Fibroblast of lung (primary cell): ENCODE data around the gene CRYL1. TPM values are rescaled to one million over a fixed set of nuclear protein-coding genes. Genes with fewer than 3 reads are reported as not detected.

Source experiments
- DNase-seq, 2 donors: peaks; one replicate each; pipeline versions ENCODE4 v3.0.0 to v3.0.0-alpha.2; 2010; ENCODE audit warnings: low read depth in 2 of 2
- H2AFZ ChIP-seq: 2 replicates; pipeline ENCODE4 v1.5.1; 2012; ENCODE audit warnings: low read length, control low read depth, inconsistent platforms
- H3K27ac ChIP-seq: 2 replicates; pipeline ENCODE4 v1.5.1; 2011; ENCODE audit warnings: low read length, control low read depth; ENCODE audit not compliant: insufficient read depth
- H3K27me3 ChIP-seq: 2 replicates; pipeline ENCODE4 v1.5.1; 2011; ENCODE audit warnings: mild to moderate bottlenecking, low read length; ENCODE audit not compliant: control insufficient read depth, insufficient read depth
- H3K36me3 ChIP-seq: 2 replicates; pipeline ENCODE4 v1.5.1; 2011; ENCODE audit warnings: low read length; ENCODE audit not compliant: control insufficient read depth, insufficient read depth
- H3K4me1 ChIP-seq: 2 replicates; pipeline ENCODE4 v1.5.1; 2011; ENCODE audit warnings: low read length; ENCODE audit not compliant: control insufficient read depth, insufficient read depth; ENCODE audit errors: extremely low read depth
- H3K4me2 ChIP-seq: 2 replicates; pipeline ENCODE4 v1.5.1; 2011; ENCODE audit warnings: low read length, control low read depth; ENCODE audit not compliant: insufficient read depth; ENCODE audit errors: extremely low read depth
- H3K4me3 ChIP-seq, 4 experiments: fragments of 200-600 bp in 1 of 4; sonication (generic) in 1 of 4; replicated peaks in 1 of 4; 2 replicates each; pipeline ENCODE4 v1.5.1; 2011 to 2016; ENCODE audit warnings: low read length in 4 of 4, low read depth in 3 of 4, mild to moderate bottlenecking in 3 of 4, control low read depth in 2 of 4, inconsistent platforms in 1 of 4, mixed read lengths in 1 of 4; ENCODE audit not compliant: insufficient read depth in 1 of 4; ENCODE audit errors: control extremely low read depth in 1 of 4
- H3K79me2 ChIP-seq: 2 replicates; pipeline ENCODE4 v1.5.1; 2012; ENCODE audit warnings: mild to moderate bottlenecking, low read length, inconsistent platforms; ENCODE audit not compliant: control insufficient read depth, insufficient read depth
- H3K9ac ChIP-seq: 2 replicates; pipeline ENCODE4 v1.5.1; 2011; ENCODE audit warnings: mild to moderate bottlenecking, low read length, control low read depth; ENCODE audit not compliant: insufficient read depth
- H3K9me3 ChIP-seq: 2 replicates; pipeline ENCODE4 v1.5.1; 2012; ENCODE audit warnings: low read depth, low read length; ENCODE audit not compliant: control insufficient read depth, insufficient read depth
- H4K20me1 ChIP-seq: 2 replicates; pipeline ENCODE4 v1.5.1; 2011; ENCODE audit warnings: low read length; ENCODE audit not compliant: control insufficient read depth, insufficient read depth; ENCODE audit errors: extremely low read depth
- CTCF ChIP-seq, 2 donors: IDR thresholded peaks in 1 of 2; conservative IDR thresholded peaks in 1 of 2; 1 replicate in 1 of 2; 2 replicates in 1 of 2; pipeline ENCODE4 v1.5.1; 2011 to 2012; ENCODE audit warnings: low read length in 2 of 2, control low read depth in 1 of 2, inconsistent platforms in 1 of 2, low read depth in 1 of 2, mild to moderate bottlenecking in 1 of 2
- EZH2 ChIP-seq: IDR thresholded peaks from 2 replicates; pipeline ENCODE4 v1.5.1; 2012; ENCODE audit warnings: low read length, control low read depth, mild to moderate bottlenecking; ENCODE audit errors: missing control alignments
- polyA plus RNA-seq, 2 donors: library from polyadenylated mRNA; depleted of rRNA in 1 of 2; stranded (reverse) in 1 of 2; unstranded in 1 of 2; fragments of >200 nt; gene quantifications; 2 replicates each; pipeline ENCODE4 v1.2.1, GENCODE V29; 2011 to 2012; ENCODE audit warnings: missing spikeins in 1 of 2
- total RNA-seq: library from RNA; depleted of rRNA; stranded (reverse); fragments of >200 nt; gene quantifications from 2 replicates; pipeline ENCODE4 v1.2.1, GENCODE V29; 2014

CRYL1 gene
- total and polyA plus RNA-seq, 2 donors (not counting 1 experiment from before 2014, with no cell fraction given): 18.3 to 20.1 TPM

DNA sequence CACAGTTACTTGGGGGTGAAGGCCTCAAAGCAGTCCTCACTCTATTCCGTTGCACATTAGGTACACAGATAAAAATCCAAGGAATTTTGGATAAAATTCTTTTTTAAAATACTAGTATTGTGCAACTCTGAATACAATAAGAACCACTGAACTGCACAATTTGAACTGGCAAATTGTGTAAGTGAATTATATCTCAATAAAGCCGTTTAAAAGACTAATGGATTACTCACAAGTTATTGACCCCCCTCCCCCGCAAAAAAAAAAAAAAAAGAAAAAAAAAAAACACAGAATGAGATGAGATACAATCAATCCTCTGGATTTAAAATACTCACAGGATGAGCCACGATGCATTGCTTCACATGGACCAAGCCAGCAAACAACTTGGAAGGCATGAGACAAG lies 86.4 kb downstream of the CRYL1 start:
- no peaks in the 10 kb centered on the region for H3K27me3 ChIP-seq
- H2AFZ ChIP-seq: no peak overlapping the region
- H3K79me2 ChIP-seq: no peaks in the 10 kb centered on the region
- H3K4me1 ChIP-seq: no peaks in the 10 kb centered on the region
- DNase-seq: peak in 1 of 2 donors; percentile 70
- H3K27ac ChIP-seq: no peak overlapping the region
- H3K9me3 ChIP-seq: no peaks in the 10 kb centered on the region
- no peak overlapping the region for H3K9ac ChIP-seq
- H3K36me3 ChIP-seq: no peaks in the 10 kb centered on the region
- no peak for TF ChIP-seq EZH2
- TF ChIP-seq CTCF (conservative IDR thresholded peaks at IDR 0.05 in 1 of 2, IDR thresholded peaks at IDR 0.05 in 1 of 2; ENCODE audit: low read depth in 1 of 2, low read length in 2 of 2): no peak
- H3K4me3 ChIP-seq: no peak overlapping the region
- no peak overlapping the region for H3K4me2 ChIP-seq
- H4K20me1 ChIP-seq: no peaks in the 10 kb centered on the region

DNA sequence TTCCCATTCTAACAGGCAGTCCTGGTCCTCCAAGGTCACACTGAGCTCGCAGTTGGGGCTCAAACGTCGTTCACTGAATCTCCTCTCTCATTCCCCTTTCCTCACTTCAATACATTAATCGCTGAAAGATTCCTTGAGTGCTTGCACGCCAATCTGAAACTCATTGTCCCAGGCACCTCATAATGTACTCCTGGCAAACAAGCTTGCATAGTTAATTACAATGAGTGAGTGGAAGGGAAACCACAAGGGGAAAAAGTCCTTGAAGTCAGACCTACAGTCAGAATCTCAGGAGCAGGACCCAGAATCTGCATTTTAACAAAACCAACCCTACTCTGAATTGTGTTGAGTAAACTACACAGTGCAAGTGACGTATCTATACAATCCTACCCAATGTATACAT lies 86.9 kb downstream of the CRYL1 start:
- Histone ChIP-seq H4K20me1 (no peaks in the 10 kb centered on the region), H3K9ac (no peak overlapping the region), H3K4me3 (no peak overlapping the region), H2AFZ (no peak overlapping the region), H3K79me2 (no peaks in the 10 kb centered on the region), H3K4me2 (no peak overlapping the region), H3K36me3 (no peaks in the 10 kb centered on the region), H3K9me3 (no peaks in the 10 kb centered on the region), H3K27ac (no peak overlapping the region), H3K4me1 (no peaks in the 10 kb centered on the region), H3K27me3 (no peaks in the 10 kb centered on the region)
- no peak for TF ChIP-seq CTCF (conservative IDR thresholded peaks at IDR 0.05 in 1 of 2, IDR thresholded peaks at IDR 0.05 in 1 of 2; ENCODE audit: low read depth in 1 of 2, low read length in 2 of 2)
- TF ChIP-seq EZH2: no peak
- peak in 1 of 2 donors; percentile 74 for DNase-seq

GRCh38 chr13:20436505-20436904 lies 89.2 kb downstream of the CRYL1 start:
- no peaks in the 10 kb centered on the region for H3K79me2 ChIP-seq
- H3K4me3 ChIP-seq: no peak overlapping the region
- TF ChIP-seq EZH2 (no peak), CTCF (conservative IDR thresholded peaks at IDR 0.05 in 1 of 2, IDR thresholded peaks at IDR 0.05 in 1 of 2; ENCODE audit: low read depth in 1 of 2, low read length in 2 of 2) (no peak)
- no peaks in the 10 kb centered on the region for H3K27me3 ChIP-seq
- no peaks in the 10 kb centered on the region for H3K36me3 ChIP-seq
- no peaks in the 10 kb centered on the region for H3K4me1 ChIP-seq
- H3K4me2 ChIP-seq: no peak overlapping the region
- DNase-seq: no peak
- H3K27ac ChIP-seq: no peak overlapping the region
- H4K20me1 ChIP-seq: no peaks in the 10 kb centered on the region
- no peak overlapping the region for H3K9ac ChIP-seq
- H2AFZ ChIP-seq: no peak overlapping the region
- no peaks in the 10 kb centered on the region for H3K9me3 ChIP-seq
